Stimulated activated CD4-positive, alpha-beta T cell treated with anti-CD3 and anti-CD28 coated beads, Interleukin-2, amount 100 ng/mL, for 4 hours (primary cell): ENCODE measurements around the gene SLC7A7.
"Not testable (repeated sequence)": the region's sequence is repeated elsewhere in the genome, so short reads cannot be mapped to it uniquely, and the experiment has no call there.

Source experiments
- DNase-seq: peaks from one replicate; pipeline ENCODE4 v3.0.0-alpha.2; 2020; ENCODE audit warnings: low read depth

The SLC7A7 gene

DNA sequence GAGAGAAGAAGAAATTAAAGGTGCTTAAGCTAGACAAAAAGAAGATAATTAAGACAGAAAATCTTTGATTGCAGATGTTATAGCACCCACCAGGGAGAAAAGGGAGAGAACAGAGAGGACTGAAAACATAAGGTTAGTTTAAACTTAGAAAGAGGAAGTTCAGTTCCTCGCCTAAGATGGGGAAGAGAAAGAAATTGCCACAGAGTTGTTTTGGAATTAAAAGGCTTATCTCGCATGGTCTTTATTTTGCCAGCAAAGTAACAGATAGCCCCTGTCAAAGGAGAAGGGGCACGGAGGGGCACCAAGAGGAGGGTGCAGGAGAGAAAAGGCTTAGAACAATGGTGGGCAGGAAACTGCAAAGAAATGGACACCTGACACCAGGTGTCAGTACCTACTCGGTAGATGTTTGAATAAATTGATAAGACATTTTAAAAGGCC is 66.6 kb downstream of the SLC7A7 start:
- DNase-seq: no peak

DNA sequence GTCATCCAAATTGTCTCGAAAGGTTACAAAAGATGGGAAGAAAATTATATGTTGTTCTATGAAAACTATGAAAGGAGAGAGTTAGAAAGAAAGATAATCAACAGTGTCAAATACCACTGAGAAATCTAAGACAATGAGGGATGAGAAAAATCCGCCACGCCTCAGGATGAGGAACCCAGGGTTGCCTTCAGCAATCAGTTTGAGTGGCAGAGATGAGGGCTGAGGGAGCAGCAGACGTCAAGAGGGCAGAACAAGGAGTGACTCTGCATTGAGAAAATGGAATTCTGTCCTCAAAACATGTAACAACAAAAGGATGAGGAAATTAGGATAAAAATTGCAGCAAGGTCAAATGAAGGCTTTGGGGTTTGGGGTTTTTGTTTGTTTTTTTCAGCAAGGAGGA is 67.0 kb downstream of the SLC7A7 start:
- no peak for DNase-seq

DNA sequence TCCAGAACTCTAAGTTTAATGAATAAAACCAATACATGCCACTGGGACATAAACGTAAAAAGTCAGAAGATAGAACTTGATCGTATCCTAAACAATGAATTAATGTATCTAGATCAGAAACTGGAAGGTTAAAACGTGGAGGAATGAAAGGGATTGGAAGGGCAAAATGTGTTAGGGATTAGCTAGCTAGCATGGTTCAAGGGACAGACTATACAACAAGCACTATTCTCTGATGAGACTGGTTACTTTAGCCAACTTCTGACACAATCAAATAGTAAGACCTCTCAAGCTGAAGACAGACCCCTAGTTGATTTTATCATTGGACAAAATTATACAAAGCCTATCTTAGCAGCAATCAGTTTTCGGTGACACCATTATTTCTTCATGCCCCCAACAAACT is 67.5 kb downstream of the SLC7A7 start:
- DNase-seq: no peak

DNA sequence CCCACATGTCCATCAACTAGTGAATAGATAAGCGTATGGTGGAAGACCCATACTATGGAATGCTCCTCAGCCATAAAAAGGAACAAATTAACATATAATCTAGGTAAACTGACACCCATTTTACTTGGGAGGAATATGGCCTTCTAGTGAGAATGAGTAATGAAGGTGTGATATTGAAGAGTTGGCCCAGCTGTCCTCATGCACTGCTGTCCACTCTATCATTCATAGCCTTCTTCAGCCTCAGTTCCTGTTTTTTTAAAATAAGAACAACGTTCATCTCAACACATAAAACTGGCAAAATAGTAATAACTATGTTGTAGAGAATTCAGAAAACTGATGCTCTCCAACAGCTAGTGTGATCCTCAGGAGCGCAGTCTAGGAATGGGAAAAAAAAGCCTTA is 75.2 kb downstream of the SLC7A7 start:
- DNase-seq: no peak

DNA sequence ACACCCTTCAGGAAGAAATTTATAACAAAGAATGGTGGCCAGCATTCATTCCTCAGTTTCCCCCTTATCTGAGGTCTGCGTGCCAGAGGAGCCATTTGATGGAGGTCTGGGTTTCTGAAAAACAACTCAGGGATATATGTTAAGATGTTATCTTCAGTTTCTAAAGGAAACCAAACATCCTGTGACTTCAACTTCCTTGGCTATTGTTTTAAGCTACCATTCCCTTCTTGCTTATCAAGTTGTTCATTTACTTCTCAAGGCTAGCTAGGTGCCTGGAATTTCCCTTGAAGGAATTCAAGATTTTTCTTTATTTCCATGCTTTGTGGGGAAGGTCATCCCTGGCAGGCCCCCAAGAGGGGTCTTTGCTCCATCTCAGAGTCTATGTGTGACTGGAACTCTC is 75.8 kb downstream of the SLC7A7 start:
- DNase-seq: no peak

DNA sequence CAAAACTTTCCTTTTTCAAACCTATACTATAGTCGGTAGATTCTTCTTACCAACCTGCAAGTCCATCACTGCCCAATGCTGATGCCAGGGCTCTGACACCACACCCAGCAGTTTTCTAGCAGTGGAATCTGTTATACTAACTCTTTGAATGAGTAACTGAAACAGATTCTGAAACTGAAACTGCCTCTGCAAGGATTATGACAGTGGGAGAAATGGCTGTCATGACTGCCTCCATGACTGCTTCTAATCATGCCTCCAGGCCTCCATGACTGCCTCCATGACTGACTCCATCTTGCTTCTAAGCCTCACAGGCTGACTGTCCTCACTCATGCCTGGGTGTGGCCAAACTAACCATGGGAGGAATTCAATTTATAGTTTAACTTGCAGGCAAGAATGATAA is 78.2 kb downstream of the SLC7A7 start:
- DNase-seq: no peak

DNA sequence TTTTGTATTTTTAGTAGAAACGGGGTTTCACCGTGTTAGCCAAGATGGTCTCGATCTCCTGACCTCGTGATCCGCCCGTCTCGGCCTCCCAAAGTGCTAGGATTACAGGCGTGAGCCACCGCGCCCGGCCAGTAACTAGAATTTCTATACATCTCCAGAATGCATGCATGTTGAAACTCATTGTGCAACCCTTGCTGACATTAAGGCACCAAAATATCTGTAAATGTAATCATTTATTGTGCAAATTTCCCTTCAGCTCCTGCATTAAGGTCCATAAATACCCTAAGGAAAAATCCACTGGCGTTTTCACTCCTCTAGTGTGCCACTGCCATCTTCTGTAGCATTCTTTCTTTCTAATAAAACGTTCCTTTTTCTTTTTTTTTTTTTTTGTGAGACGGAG is 78.9 kb downstream of the SLC7A7 start:
- not testable (repeated sequence) for DNase-seq

DNA sequence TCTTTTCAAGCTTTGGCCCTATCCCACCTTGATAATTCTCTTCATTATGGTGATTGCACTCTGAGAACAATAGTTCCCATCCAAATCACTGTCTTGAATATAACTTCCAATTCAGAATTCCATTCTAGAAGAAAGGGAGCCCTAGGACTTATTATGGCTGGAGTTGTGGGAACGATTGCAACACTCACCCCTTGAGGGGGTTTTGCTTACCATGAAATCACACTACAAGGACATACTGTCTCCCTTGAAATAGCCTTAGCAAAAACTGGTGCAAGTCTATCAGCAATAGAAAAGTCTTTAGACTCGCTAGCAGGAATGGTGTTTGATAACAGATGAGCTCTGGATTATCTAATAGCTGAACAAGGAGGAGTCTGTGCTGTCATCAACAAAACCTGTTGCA is 80.1 kb downstream of the SLC7A7 start:
- DNase-seq: no peak

DNA sequence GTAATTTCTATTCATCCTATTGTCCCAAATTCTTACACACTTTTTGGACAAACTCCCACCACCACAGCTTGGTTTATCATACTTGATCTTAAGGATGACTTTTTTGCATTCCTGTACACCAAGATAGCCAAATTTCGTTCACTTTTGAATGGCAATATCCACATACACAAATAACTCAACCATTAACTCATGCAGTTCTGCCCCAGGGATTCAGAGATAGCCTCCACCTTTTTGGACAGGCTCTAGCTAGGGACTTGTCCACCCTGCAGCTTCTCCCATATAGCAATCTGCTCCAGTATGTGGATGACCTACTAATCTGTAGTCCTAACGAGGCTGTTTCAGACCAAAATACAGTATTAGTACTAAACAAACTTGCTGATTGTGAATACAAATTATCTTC is 81.4 kb downstream of the SLC7A7 start:
- DNase-seq: no peak

DNA sequence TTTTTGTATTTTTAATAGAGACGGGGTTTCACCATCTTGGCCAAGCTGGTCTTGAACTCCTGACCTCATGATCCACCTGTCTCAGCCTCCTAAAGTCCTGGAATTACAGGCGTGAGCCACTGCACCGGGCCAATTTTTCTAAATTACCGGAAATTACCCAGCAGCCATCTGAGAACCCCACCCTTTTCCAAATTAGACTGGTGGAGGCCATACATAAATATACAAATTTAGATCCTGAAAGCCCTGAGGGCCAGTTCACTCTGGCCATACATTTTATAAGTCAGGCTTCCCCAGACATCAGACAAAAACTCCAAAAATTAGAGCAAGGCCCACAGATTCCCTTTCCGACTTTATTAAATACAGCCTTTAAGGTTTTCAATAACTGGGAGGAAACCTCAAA is 83.2 kb downstream of the SLC7A7 start:
- DNase-seq: not testable (repeated sequence)

DNA sequence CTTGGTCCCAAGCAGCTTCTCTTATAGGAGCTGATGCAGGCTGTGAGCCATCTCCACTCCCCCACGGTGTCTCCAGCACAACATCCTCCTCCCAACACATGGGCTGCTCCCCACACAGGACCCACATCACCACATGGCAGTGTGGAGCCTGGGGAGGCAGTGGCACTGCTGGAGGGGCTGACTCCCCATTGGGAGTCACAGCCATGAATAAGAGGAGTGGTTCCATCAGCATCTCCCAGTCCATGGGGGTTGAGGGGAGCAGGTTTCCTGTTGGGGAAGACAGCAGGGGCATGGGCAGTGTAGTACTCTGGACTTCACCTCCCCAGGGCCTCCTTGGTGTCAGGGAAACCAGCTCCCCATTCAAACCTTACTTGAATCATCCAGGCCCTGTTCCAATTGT is 89.2 kb downstream of the SLC7A7 start:
- no peak for DNase-seq

DNA sequence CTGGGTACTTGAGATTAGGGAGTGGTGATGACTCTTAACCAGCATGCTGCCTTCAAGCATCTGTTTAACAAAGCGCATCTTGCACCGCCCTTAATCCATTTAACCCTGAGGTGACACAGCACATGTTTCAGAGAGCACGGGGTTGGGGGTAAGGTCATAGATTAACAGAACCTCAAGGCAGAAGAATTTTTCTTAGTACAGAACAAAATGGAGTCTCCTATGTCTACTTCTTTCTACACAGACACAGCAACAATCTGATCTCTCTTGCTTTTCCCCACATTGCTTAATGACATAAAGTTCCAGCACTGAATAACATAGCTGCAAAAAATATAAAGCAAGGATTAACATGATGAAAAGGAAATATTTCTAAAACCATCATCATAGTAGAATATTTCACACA is 89.9 kb downstream of the SLC7A7 start:
- not testable (repeated sequence) for DNase-seq

DNA sequence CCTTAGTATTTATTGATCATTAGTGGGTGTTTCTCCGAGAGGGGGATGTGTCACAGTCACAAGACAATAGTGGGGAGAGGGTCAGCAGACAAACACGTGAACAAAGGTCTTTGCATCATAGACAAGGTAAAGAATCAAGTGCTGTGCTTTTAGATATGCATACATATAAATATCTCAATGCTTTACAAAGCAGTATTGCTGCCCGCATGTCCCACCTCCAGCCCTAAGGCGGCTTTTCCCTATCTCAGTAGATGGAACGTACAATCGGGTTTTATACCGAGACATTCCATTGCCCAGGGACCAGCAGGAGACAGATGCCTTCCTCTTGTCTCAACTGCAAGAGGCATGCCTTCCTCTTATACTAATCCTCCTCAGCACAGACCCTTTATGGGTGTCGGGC is 90.4 kb downstream of the SLC7A7 start:
- DNase-seq: not testable (repeated sequence)

DNA sequence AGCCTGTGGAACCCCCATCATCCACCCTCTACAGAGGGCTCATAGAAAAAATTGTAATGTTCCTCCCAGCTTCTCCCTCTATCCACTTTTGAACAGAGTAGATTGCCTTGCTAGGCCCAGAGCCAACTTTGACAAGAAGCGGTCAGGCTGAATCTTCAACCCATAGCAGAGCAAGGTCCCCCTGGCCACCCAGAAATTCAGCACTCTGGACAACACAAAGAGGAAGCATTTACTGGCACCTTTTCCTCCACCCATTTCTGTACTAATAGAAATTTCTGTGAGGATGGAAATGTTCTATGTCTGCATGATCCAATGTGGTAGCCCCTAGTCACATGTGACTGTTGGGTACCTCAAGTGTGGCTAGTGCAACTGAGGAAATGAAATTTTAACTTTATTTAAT is 91.4 kb downstream of the SLC7A7 start:
- no peak for DNase-seq
